Measurements from ENCODE around the gene NAALADL2. TPM values are rescaled to one million over a fixed set of nuclear protein-coding genes. Genes with fewer than 3 reads are reported as not detected.

The NAALADL2 gene
- total and polyA plus RNA-seq, 2 donors (not counting 1 experiment from before 2014, with no cell fraction given), result not detected

- intact Hi-C loops (cut with micrococcal nuclease), result no loop called here
- Histone ChIP-seq H3K4me2 (replicated peaks; ENCODE audit: low read depth, low read length, poor library complexity, severe bottlenecking) (no peak overlapping the region), H4K20me1 (ENCODE audit: control insufficient read depth, insufficient read depth, low read length, poor library complexity, severe bottlenecking) (no peaks in the 10 kb centered on the region), H2AFZ (ENCODE audit: insufficient read depth, low read depth, low read length, poor library complexity, severe bottlenecking) (no peak overlapping the region), H3K36me3 (replicated peaks in 1 of 2; ENCODE audit: control extremely low read depth in 1 of 2, control insufficient read depth in 1 of 2, extremely low read depth in 1 of 2, insufficient read depth in 2 of 2, low read length in 1 of 2) (no peaks in the 10 kb centered on the region), H3K27ac (ENCODE audit: low read length in 2 of 2) (no peak overlapping the region), H3K9ac (ENCODE audit: low read length) (no peak overlapping the region), H3K9me3 (ENCODE audit: control extremely low read depth in 1 of 3, control insufficient read depth in 2 of 3, insufficient read depth in 1 of 3, low read length in 2 of 3) (no peaks in the 10 kb centered on the region), H3K27me3 (replicated peaks in 1 of 4; ENCODE audit: control extremely low read depth in 1 of 4, control insufficient read depth in 3 of 4, insufficient read depth in 4 of 4, low read length in 3 of 4) (no peaks in the 10 kb centered on the region), H3K4me1 (ENCODE audit: control insufficient read depth in 2 of 2, insufficient read depth in 2 of 2, low read length in 2 of 2) (no peaks in the 10 kb centered on the region), H3K79me2 (ENCODE audit: control insufficient read depth, insufficient read depth, low read length) (no peaks in the 10 kb centered on the region), H3K4me3 (ENCODE audit: control extremely low read depth in 1 of 5, extremely low read depth in 1 of 5, insufficient read depth in 1 of 5, low read depth in 2 of 5, low read length in 4 of 5) (no peak overlapping the region)
- no peaks in the 10 kb centered on the region for H3K4me1 Mint-ChIP-seq
- no peaks in the 10 kb centered on the region for H3K9me3 Mint-ChIP-seq (ENCODE audit: insufficient read depth)
- H3K27me3 Mint-ChIP-seq, result no peaks in the 10 kb centered on the region
- DNase-seq (no peak), ATAC-seq (ENCODE audit: low read depth) (no peak)
- H3K4me3 Mint-ChIP-seq, result no peak overlapping the region
- no peak overlapping the region for H3K27ac Mint-ChIP-seq
- no CpG with 5 or more reads among the region's 3 CpGs for WGBS (ENCODE audit: insufficient coverage)
- ChIA-PET CTCF (no interaction called here), POLR2A (no interaction called here)
- no peak for TF ChIP-seq EZH2 (IDR thresholded peaks at IDR 0.05; ENCODE audit: borderline replicate concordance, insufficient read depth, low read depth, low read length, poor library complexity, severe bottlenecking)
- TF ChIP-seq, protein P1, sequence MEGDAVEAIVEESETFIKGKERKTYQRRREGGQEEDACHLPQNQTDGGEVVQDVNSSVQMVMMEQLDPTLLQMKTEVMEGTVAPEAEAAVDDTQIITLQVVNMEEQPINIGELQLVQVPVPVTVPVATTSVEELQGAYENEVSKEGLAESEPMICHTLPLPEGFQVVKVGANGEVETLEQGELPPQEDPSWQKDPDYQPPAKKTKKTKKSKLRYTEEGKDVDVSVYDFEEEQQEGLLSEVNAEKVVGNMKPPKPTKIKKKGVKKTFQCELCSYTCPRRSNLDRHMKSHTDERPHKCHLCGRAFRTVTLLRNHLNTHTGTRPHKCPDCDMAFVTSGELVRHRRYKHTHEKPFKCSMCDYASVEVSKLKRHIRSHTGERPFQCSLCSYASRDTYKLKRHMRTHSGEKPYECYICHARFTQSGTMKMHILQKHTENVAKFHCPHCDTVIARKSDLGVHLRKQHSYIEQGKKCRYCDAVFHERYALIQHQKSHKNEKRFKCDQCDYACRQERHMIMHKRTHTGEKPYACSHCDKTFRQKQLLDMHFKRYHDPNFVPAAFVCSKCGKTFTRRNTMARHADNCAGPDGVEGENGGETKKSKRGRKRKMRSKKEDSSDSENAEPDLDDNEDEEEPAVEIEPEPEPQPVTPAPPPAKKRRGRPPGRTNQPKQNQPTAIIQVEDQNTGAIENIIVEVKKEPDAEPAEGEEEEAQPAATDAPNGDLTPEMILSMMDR (IDR thresholded peaks at IDR 0.05), result no peak
Observed at GRCh38 chr3:174862101-174862500, 3.0 kb downstream of the NAALADL2 start.

DNA sequence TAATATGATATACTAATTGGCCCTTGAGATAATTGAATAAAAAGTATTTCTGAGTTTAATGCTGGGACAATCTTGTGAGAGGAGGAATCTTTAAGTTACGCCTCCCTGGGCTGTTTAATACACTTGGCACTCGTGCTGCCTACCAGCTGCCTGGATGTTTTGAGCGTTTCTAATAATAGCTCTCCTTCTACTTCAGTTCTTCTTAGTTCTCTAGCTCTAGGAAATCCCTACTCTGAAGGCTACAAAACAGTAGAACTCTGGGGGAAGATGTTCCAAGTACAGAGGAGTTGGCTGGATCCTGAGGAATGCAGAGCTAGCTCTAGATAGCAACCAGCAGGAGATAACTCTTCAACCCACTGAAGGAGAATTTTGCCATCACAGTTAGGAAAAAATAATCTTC, 3.5 kb downstream of the NAALADL2 start:
- Mint-ChIP-seq H3K9me3 (ENCODE audit: insufficient read depth) (no peaks in the 10 kb centered on the region), H3K27ac (no peak overlapping the region), H3K4me1 (no peaks in the 10 kb centered on the region), H3K27me3 (no peaks in the 10 kb centered on the region), H3K4me3 (no peak overlapping the region)
- Histone ChIP-seq H3K4me2 (replicated peaks; ENCODE audit: low read depth, low read length, poor library complexity, severe bottlenecking) (no peak overlapping the region), H3K9ac (ENCODE audit: low read length) (no peak overlapping the region), H3K9me3 (ENCODE audit: control extremely low read depth in 1 of 3, control insufficient read depth in 2 of 3, insufficient read depth in 1 of 3, low read length in 2 of 3) (no peaks in the 10 kb centered on the region), H3K4me3 (ENCODE audit: control extremely low read depth in 1 of 5, extremely low read depth in 1 of 5, insufficient read depth in 1 of 5, low read depth in 2 of 5, low read length in 4 of 5) (no peak overlapping the region), H3K27me3 (replicated peaks in 1 of 4; ENCODE audit: control extremely low read depth in 1 of 4, control insufficient read depth in 3 of 4, insufficient read depth in 4 of 4, low read length in 3 of 4) (no peaks in the 10 kb centered on the region), H4K20me1 (ENCODE audit: control insufficient read depth, insufficient read depth, low read length, poor library complexity, severe bottlenecking) (no peaks in the 10 kb centered on the region), H3K27ac (ENCODE audit: low read length in 2 of 2) (no peak overlapping the region), H2AFZ (ENCODE audit: insufficient read depth, low read depth, low read length, poor library complexity, severe bottlenecking) (no peak overlapping the region), H3K79me2 (ENCODE audit: control insufficient read depth, insufficient read depth, low read length) (no peaks in the 10 kb centered on the region), H3K36me3 (replicated peaks in 1 of 2; ENCODE audit: control extremely low read depth in 1 of 2, control insufficient read depth in 1 of 2, extremely low read depth in 1 of 2, insufficient read depth in 2 of 2, low read length in 1 of 2) (no peaks in the 10 kb centered on the region), H3K4me1 (ENCODE audit: control insufficient read depth in 2 of 2, insufficient read depth in 2 of 2, low read length in 2 of 2) (no peaks in the 10 kb centered on the region)
- intact Hi-C loops (cut with micrococcal nuclease), result no loop called here
- no peak for TF ChIP-seq EZH2 (IDR thresholded peaks at IDR 0.05; ENCODE audit: borderline replicate concordance, insufficient read depth, low read depth, low read length, poor library complexity, severe bottlenecking)
- TF ChIP-seq, protein P1 (IDR thresholded peaks at IDR 0.05), result no peak
- CTCF ChIA-PET, result no interaction called here
- DNase-seq (no peak), ATAC-seq (ENCODE audit: low read depth) (no peak)
- no CpG with 5 or more reads among the region's 3 CpGs for WGBS (ENCODE audit: insufficient coverage)
- POLR2A ChIA-PET, result no interaction called here

Data from B cell (primary cell).